Tibial artery (tissue), 4 donors: Measurements from ENCODE around the gene LITAF.
A peak's percentile ranks its signal among the peaks of the same experiment; 100 is the strongest.

Experiments used
- DNase-seq, 2 donors: peaks; one replicate each; pipeline ENCODE4 v3.0.0-alpha.2; 2019
- H3K27ac ChIP-seq, 2 donors: fragments of 200-600 bp; sonication (generic) in 1 of 2; 1 replicate in 1 of 2; 2 replicates in 1 of 2; pipeline ENCODE4 v1.5.1; 2018 to 2019; ENCODE audit warnings: mild to moderate bottlenecking in 1 of 2
- H3K27me3 ChIP-seq, 2 donors: fragments of 200-600 bp; sonication (generic) in 1 of 2; one replicate each; pipeline versions ENCODE4 v1.5.1 to v1.6.0; 2016 to 2019
- H3K36me3 ChIP-seq, 3 donors: fragments of 200-600 bp; sonication (generic) in 2 of 3; one replicate each; pipeline ENCODE4 v1.5.1; 2016 to 2019; ENCODE audit warnings: mild to moderate bottlenecking in 2 of 3
- H3K4me1 ChIP-seq, 4 donors: fragments of 200-600 bp; sonication (generic) in 2 of 4; 1 replicate in 3 of 4; 2 replicates in 1 of 4; pipeline ENCODE4 v1.5.1; 2016 to 2019
- H3K4me3 ChIP-seq, 2 donors: fragments of 200-600 bp; sonication (generic) in 1 of 2; 1 replicate in 1 of 2; 2 replicates in 1 of 2; pipeline ENCODE4 v1.5.1; 2018 to 2019; ENCODE audit warnings: mild to moderate bottlenecking in 2 of 2
- H3K9me3 ChIP-seq, 3 donors: fragments of 200-600 bp; sonication (generic) in 1 of 3; one replicate each; pipeline ENCODE4 v1.5.1; 2016 to 2019
- intact Hi-C: fragments of 100-400 bp; cut with DNase I; formaldehyde crosslinking; loops from one replicate; pipeline ENCODE4 v1.15.0; 2023; ENCODE audit warnings: low total_unique reads
- TF ChIP-seq, protein P1 (sequence below), 2 experiments: fragments of 200-600 bp in 1 of 2; fragments of 450-650 bp in 1 of 2; IDR thresholded peaks; one replicate each; pipeline ENCODE4 v1.5.1; 2017 to 2019; ENCODE audit warnings: antibody characterized with exemption in 2 of 2, mild to moderate bottlenecking in 1 of 2, moderate library complexity in 1 of 2

The LITAF gene

DNA sequence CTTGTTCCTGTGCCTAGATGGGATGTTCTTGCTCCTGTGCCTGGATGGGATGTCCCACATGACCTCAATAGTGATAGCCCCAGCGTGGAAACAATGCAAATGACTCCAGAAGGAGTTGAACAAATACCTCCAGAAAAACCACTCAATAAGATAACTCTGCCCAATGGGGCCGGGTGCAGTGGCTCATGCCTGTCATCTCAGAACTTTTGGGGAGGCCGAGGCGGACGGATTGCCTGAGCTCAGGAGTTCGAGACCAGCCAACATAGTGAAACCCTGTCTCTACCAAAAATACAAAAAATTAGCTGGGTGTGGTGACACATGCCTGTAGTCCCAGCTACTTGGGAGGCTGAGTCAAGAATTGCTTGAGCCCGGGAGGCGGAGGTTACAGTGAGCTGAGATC is 15.2 kb upstream of the LITAF start:
- H3K4me3 ChIP-seq = no peak overlapping the region
- no peaks in the 10 kb centered on the region for H3K36me3 ChIP-seq
- intact Hi-C loops = no loop called here
- no peak for DNase-seq
- H3K4me1 ChIP-seq = peaks cover 0 to 28% (median 16%) of the 10 kb centered on the region in 4 donors
- no peaks in the 10 kb centered on the region for H3K9me3 ChIP-seq
- no peaks in the 10 kb centered on the region for H3K27me3 ChIP-seq
- TF ChIP-seq, protein P1, sequence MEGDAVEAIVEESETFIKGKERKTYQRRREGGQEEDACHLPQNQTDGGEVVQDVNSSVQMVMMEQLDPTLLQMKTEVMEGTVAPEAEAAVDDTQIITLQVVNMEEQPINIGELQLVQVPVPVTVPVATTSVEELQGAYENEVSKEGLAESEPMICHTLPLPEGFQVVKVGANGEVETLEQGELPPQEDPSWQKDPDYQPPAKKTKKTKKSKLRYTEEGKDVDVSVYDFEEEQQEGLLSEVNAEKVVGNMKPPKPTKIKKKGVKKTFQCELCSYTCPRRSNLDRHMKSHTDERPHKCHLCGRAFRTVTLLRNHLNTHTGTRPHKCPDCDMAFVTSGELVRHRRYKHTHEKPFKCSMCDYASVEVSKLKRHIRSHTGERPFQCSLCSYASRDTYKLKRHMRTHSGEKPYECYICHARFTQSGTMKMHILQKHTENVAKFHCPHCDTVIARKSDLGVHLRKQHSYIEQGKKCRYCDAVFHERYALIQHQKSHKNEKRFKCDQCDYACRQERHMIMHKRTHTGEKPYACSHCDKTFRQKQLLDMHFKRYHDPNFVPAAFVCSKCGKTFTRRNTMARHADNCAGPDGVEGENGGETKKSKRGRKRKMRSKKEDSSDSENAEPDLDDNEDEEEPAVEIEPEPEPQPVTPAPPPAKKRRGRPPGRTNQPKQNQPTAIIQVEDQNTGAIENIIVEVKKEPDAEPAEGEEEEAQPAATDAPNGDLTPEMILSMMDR (IDR thresholded peaks at IDR 0.05) = no peak
- no peak overlapping the region for H3K27ac ChIP-seq

- DNase-seq = no peak
- intact Hi-C loops = no loop called here
These were observed 14.7 kb upstream of the LITAF start for GRCh38 chr16:11601425-11601824.

GRCh38 chr16:11599579-11599978 is 12.9 kb upstream of the LITAF start:
- Histone ChIP-seq H3K4me1 (peaks cover 0 to 38% (median 16%) of the 10 kb centered on the region in 4 donors), H3K9me3 (no peaks in the 10 kb centered on the region), H3K4me3 (no peak overlapping the region), H3K36me3 (no peaks in the 10 kb centered on the region), H3K27ac (no peak overlapping the region), H3K27me3 (no peaks in the 10 kb centered on the region)
- intact Hi-C loops = loop anchor here (5.0 kb wide), 1 partner anchor 38 kb away; no protein-coding TSS in a partner anchor
- DNase-seq = no peak
- TF ChIP-seq, protein P1 (IDR thresholded peaks at IDR 0.05) = no peak

More at GRCh38 chr16:11601425-11601824, 14.7 kb upstream of the LITAF start:
- Histone ChIP-seq H3K36me3 (no peaks in the 10 kb centered on the region), H3K27ac (no peak overlapping the region), H3K9me3 (no peaks in the 10 kb centered on the region), H3K4me1 (peaks cover 0 to 31% (median 19%) of the 10 kb centered on the region in 4 donors), H3K4me3 (no peak overlapping the region), H3K27me3 (no peaks in the 10 kb centered on the region)
- TF ChIP-seq, protein P1 (IDR thresholded peaks at IDR 0.05) = no peak

- TF ChIP-seq, protein P1 (IDR thresholded peaks at IDR 0.05) = no peak
- no peaks in the 10 kb centered on the region for H3K9me3 ChIP-seq
- peak in 1 of 2 donors; percentile 26 for DNase-seq
- peak overlapping the region; percentile 39 to 67 for H3K27ac ChIP-seq
- H3K27me3 ChIP-seq = no peaks in the 10 kb centered on the region
- intact Hi-C loops = loop anchor here (5.0 kb wide), 1 partner anchor 40 kb away; no protein-coding TSS in a partner anchor
- H3K4me1 ChIP-seq = peaks cover 0 to 24% (median 10%) of the 10 kb centered on the region in 4 donors
- H3K36me3 ChIP-seq = no peaks in the 10 kb centered on the region
- H3K4me3 ChIP-seq = no peak overlapping the region
These were observed 10.7 kb upstream of the LITAF start for GRCh38 chr16:11597235-11598095.

- intact Hi-C loops = loop anchor here (5.0 kb wide), 1 partner anchor 41 kb away; no protein-coding TSS in a partner anchor
- Histone ChIP-seq H3K27ac (peak overlapping the region; percentile 39 to 67), H3K36me3 (no peaks in the 10 kb centered on the region), H3K27me3 (no peaks in the 10 kb centered on the region), H3K4me3 (no peak overlapping the region), H3K9me3 (no peaks in the 10 kb centered on the region), H3K4me1 (peaks cover 0 to 24% (median 10%) of the 10 kb centered on the region in 4 donors)
- no peak for DNase-seq
- TF ChIP-seq, protein P1 (IDR thresholded peaks at IDR 0.05) = no peak
These were observed 10.0 kb upstream of the LITAF start for GRCh38 chr16:11596572-11597226.
